ES-I3 (cell line): ENCODE measurements around the gene EEF2K.
A peak's percentile ranks its signal among the peaks of the same experiment; 100 is the strongest.
"Not testable (repeated sequence)": the region's sequence is repeated elsewhere in the genome, so short reads cannot be mapped to it uniquely, and the experiment has no call there.

ENCODE experiments used
- H3K36me3 ChIP-seq: 2 replicates; pipeline ENCODE4 v1.6.1; 2013; ENCODE audit warnings: mild to moderate bottlenecking, low read length, control low read depth, moderate library complexity; ENCODE audit not compliant: insufficient read depth
- H3K4me1 ChIP-seq: 2 replicates; pipeline ENCODE4 v1.6.1; 2013; ENCODE audit warnings: mild to moderate bottlenecking, control low read depth, low read length; ENCODE audit not compliant: insufficient read depth
- H3K9ac ChIP-seq: 2 replicates; pipeline ENCODE4 v1.6.1; 2013; ENCODE audit warnings: low read depth, mild to moderate bottlenecking, low read length, moderate library complexity
- H3K9me3 ChIP-seq: 2 replicates; pipeline ENCODE4 v1.6.1; 2013; ENCODE audit warnings: mild to moderate bottlenecking, low read length, moderate library complexity; ENCODE audit not compliant: control insufficient read depth, insufficient read depth

EEF2K gene

DNA sequence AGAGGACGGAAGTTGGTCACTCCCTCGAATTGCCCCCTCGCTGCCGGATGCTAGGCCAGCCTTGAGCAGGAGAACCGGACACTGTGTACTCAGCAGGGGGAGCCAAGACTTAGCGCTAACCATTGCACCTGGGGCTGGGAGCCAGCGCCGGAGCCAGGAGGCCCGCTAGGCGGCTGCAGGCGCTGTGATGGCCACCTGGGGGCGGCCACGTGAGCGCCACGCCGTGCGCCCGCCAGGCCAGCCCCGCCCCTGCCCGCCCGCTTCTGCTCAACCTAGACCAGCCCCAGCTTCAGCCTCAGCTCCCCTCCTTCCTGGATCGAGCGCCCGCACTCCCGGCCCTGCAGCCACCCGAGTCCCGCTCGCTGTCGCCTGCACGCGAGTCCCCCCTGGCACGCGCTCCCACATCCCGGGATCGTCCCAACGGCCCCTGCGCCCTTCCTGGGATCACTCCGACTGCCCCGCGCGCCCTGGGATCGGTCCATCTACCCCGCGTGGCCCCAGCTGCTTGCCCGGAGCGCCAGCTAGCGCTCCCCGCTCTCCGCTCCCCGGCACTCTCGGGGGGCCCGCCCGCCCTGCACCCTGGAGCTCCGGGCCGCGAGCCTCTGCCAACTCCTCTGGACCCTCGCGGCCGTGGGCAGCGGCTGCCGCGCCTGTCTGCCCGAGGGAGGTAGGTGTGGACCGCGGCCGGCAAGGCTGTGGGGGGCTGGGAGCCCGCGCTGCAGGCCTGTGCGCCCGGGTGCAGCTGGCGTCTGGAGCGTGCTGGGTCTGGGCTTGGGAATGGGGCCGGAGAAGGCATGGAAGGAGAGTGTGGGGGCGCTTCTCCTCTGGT is at the start of gene EEF2K:
EEF2K (plus strand) TSS at position 266 of the 829 bp plus-strand sequence. CDS start 19,452 bp downstream, outside the sequence.
- Histone ChIP-seq H3K36me3 (no peaks in the 10 kb centered on the region), H3K9ac (peak within 1 kb of the TSS; percentile 82), H3K4me1 (peaks cover 10% of the 10 kb centered on the region; the same call in 1 of the 2 replicates)

DNA sequence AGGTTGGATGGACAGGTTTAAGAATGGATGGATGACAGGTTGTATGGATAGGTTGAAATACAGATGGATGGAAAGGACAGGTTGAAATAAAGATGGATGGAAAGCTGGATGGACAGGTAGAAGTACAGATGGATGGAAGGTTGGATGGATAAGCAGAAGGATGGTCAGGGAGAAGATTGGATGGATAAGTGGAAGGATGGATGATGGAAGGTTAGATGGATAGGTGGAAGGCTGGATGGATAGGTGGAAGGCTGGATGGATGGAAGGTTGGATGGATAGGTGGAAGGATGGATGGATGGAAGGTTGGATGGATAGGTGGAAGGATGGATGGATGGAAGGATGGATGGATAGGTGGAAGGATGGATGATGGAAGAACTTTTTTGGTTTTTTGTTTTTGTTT is 44.7 kb upstream of the EEF2K start:
- Histone ChIP-seq H3K9ac (no peak overlapping the region), H3K4me1 (no peaks in the 10 kb centered on the region), H3K36me3 (no peaks in the 10 kb centered on the region), H3K9me3 (no peaks in the 10 kb centered on the region)

More for the DNA sequence above, at the start of gene EEF2K:
- no peaks in the 10 kb centered on the region for H3K9me3 ChIP-seq

DNA sequence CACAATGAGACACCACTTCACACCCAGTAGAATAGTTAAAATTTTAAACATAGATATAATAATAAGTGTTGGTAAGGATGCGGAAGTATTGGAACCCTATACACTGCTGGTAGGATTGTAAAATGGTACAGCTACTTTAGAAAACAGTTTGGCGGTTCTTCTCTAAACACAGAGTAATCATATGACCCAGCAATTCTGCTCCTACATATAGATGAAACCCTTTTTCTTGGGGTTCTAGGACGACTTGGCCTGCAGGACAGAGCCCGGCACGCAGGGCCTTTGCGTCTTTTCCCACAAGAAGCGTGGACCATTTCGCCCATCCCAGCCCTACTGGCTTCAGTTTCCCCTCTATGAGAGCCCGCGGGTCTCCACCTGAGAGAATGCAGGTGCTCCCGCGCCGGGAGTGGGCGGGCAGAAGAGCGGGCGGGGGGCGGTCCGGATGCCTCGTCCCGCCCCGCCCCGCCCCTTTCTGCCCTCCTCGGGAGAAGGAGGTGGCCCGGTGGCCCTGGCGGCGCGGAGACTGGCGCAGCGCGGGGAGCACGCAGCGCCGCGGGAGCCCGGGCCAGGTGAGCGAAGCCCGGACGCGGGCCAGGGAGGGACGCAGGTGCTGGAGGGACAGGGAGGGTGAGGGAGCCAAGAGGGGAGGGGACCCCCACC is 44.0 kb upstream of the EEF2K start, which contains the start of gene SDR42E2:
SDR42E2 (plus strand) TSS at position 508 of the 657 bp plus-strand sequence. CDS start 3,077 bp downstream, outside the sequence.
- H3K4me1 ChIP-seq = no peaks in the 10 kb centered on the region
- H3K36me3 ChIP-seq = no peaks in the 10 kb centered on the region
- no peaks in the 10 kb centered on the region for H3K9me3 ChIP-seq
- H3K9ac ChIP-seq = peak within 1 kb of the TSS; percentile 57

DNA sequence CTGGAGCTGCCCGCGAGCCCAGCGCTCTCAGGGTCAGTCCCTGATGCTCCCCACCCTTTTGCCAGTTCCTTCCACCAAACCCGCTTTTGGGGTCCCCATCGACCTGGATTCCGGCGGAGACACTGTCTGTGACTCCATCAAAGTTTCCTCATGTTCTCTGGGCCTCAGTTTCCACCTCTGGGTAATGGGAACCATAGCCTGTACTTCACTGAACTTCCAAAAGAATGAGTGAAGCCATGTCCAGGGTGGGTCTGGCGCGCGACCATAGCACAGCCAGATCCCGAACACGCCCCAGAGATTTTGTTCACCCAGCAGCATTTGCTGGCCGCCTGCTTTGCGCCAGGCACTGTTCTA is 43.4 kb upstream of the EEF2K start:
- H3K9ac ChIP-seq = peak overlapping the region; percentile 57
- no peaks in the 10 kb centered on the region for H3K36me3 ChIP-seq
- H3K9me3 ChIP-seq = no peaks in the 10 kb centered on the region
- no peaks in the 10 kb centered on the region for H3K4me1 ChIP-seq

DNA sequence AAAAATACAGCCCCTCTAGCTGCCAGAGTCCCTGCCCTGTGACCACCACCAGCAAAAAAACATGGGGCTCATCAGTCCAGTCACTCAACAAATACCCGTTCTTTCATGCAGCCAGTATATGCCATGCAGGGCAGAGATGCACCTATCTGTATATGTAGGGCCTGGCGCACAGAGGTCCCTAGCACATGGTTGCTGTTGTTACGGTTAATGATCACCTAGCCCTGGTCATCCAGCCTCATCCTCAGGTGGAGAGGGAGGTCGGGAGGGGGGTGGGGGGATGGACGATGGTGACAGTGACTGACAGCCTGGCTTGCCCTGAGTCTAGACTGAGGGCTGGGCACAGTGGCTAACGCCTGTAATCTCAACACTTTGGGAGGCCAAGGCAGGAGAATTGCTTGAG is 42.3 kb upstream of the EEF2K start:
- H3K4me1 ChIP-seq = no peaks in the 10 kb centered on the region
- H3K9ac ChIP-seq = no peak overlapping the region
- H3K36me3 ChIP-seq = no peaks in the 10 kb centered on the region
- no peaks in the 10 kb centered on the region for H3K9me3 ChIP-seq

DNA sequence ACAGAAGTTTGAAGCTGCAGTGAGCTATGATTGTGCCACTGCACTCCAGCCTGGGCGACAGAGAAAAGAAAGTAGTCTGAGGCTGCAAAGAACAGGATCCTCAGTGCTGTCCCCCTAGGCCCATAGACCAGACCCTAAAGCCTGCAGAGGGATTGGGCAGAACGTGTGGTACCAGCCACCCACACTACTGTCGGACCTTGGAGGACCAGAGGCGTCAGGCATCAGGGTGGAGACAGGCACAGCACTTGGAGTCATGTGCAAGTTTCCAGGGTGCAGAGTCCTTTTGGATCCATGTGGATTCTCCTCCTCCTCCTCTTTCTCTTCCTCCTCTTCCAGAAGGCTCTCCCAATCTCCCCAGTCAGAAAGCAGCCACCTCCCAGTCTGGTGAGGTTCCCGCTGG is 41.6 kb upstream of the EEF2K start:
- Histone ChIP-seq H3K36me3 (no peaks in the 10 kb centered on the region), H3K9me3 (no peaks in the 10 kb centered on the region), H3K4me1 (no peaks in the 10 kb centered on the region), H3K9ac (no peak overlapping the region)

DNA sequence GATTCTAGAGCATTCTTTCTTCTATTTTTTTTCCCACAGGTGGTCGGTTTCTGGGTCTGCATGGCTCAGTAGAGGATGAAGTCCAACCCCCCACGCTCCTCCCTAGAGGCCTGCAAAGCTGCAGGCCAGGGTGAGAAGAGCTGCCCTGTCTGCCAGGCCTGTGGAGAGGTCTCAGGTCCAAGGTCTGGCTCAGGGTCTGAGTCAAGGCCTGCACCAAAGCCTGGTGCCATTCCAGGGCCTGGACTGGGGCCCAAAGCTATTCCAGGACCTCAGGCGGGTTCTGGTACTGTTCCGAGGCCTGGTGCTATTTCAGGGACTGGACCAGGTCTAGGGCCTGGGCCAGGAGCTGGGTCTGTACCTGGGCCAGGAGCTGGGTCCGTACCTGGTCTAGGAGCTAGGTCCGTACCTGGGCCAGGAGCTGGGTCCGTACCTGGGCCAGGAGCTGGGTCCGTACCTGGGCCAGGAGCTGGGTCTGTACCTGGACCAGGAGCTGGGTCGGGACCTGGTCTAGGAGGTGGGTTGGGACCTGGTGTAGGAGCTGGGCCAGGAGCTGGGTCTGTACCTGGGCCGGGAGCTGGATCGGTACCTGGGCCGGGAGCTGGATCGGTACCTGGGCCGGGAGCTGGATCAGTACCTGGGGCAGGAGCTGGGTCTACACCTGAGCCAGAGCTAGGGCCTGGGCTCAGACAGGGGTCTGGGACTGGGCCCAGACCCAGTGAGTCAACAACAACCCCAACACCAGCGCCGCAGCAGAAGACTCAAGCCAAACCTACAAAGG is 40.4 kb upstream of the EEF2K start:
- H3K4me1 ChIP-seq = peaks cover 3% of the 10 kb centered on the region; the same call in 1 of the 2 replicates
- no peaks in the 10 kb centered on the region for H3K36me3 ChIP-seq
- no peaks in the 10 kb centered on the region for H3K9me3 ChIP-seq
- H3K9ac ChIP-seq = no peak overlapping the region

DNA sequence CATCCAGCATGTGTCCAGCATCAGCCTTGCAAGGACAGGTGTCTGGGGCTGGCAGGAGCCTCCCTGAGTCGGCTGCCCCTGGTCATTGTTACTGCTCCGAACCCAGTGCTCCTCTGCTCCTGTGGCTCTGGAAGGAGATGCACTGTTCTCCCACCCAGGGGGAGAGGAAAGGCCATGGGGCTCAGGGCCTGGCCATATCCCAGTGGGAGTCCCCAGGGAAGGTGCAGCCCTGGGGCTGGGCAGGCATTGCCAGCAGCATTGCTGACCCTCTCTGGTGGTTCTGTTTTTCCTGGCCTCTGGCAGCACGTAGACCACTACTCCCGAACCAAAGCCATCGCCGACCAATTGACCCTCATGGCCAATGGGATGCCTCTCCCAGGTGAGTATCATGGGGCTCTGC is 34.1 kb upstream of the EEF2K start:
- H3K9me3 ChIP-seq = no peaks in the 10 kb centered on the region
- no peak overlapping the region for H3K9ac ChIP-seq
- H3K4me1 ChIP-seq = peaks cover 3% of the 10 kb centered on the region; the same call in 1 of the 2 replicates
- H3K36me3 ChIP-seq = no peaks in the 10 kb centered on the region

DNA sequence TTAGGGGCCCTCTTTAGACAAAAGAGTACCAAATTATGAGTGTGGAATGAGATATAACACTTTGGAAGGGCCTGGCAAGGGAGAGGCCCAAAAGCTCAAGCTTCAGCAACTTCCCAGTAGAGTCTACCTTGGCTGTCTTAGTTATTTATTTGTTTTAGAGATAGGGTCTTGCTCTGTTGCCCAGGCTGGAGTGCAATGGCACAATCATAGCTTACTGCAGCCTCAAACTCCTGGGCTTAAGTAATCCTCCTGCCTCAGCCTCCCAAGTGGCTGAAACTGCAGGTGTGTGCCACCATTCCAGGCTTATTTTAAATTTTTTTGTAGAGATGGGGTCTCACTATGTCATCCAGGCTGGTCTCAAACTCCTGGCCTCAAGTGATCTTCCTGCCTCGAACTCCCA is 33.4 kb upstream of the EEF2K start:
- not testable (repeated sequence) for H3K4me1 ChIP-seq, H3K9me3 ChIP-seq, H3K9ac ChIP-seq, H3K36me3 ChIP-seq

DNA sequence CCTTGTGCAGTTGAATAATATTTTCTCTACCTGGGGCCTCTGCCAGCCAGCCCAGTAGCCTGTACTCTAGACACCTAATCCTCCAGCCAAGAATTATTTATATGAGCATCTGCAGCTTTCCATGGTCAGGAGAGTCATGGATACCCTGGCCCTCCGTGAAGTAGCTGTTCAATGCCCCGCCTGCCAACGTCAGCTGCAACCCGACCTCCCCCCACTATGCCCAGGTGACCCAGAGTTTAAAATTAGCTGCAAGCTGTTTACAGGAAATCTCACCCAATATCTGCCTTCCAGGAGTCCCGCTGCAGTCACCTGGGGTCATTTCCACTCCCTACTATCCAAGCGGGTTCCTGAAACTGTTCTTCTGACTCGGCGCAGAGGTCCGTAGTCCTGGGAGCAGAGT is 31.4 kb upstream of the EEF2K start:
- H3K9ac ChIP-seq = no peak overlapping the region

DNA sequence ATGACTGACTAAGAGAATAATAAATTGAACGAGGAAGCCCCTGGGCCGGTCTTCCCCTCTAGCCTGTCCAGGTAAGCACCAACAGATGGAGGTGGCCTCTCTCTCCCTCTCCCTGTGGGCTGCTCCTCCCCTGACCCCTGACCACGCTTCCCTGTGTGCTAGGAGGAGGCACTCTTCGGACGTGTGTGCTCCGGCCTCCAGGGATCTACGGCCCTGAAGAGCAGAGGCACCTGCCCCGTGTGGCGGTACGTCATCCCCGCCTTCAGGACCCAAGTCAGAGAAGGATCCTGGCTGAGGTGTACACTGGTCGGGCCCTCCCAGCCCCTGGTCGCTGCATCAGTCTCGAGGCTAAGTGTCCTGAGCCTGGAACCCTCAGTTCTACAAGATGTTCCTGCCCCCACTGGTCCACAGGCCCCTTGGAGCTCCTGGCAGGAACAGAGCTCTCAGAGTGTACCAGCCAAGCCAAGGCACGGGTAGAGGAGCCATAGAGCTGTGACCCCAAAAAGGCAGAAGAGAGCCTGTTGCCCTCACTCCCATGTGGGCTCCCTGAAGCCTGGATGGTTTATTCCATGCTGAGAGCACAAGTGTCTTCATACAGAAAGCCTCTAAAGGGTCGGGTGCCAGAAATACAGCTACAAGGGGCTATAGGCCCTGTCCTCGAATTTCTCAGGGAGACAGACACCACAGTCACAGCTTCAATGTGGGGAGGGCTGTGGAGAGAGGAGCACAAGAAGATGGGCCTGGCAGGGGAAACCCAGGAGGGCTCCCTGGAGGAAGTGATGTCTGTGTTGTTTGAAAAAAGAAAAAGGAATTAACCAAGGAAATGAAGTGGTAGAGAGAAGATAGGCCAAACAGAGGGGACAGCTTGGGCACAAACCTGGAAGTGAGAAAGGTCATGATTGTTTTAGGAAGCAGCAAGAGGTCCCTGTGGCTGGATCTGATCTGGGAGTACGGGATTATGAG is 27.8 kb upstream of the EEF2K start:
- H3K9me3 ChIP-seq = no peaks in the 10 kb centered on the region
- no peaks in the 10 kb centered on the region for H3K4me1 ChIP-seq
- H3K36me3 ChIP-seq = no peaks in the 10 kb centered on the region
- H3K9ac ChIP-seq = no peak overlapping the region

More for the DNA sequence above, 31.4 kb upstream of the EEF2K start:
- Histone ChIP-seq H3K36me3 (no peaks in the 10 kb centered on the region), H3K9me3 (no peaks in the 10 kb centered on the region), H3K4me1 (peaks cover 3% of the 10 kb centered on the region; the same call in 1 of the 2 replicates)

DNA sequence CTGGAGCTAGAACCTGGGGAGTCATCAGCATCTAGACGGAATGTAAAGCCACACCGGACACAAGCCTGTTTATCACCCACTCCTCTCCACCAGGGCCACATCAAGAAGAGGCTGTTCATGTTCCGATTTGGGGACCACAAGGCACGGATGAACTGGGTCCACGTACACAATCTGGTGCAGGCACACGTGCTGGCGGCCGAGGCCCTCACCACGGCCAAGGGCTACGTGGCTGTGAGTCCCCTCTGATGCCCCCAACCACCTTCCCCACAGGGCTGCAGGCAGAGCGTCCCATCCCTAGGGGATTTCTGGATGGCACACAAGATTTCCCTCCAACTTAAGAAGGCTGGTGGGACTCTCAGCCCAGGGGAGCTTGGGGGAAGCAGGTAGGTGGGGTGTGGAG is 24.7 kb upstream of the EEF2K start:
- no peaks in the 10 kb centered on the region for H3K36me3 ChIP-seq
- H3K9ac ChIP-seq = no peak overlapping the region
- no peaks in the 10 kb centered on the region for H3K4me1 ChIP-seq
- no peaks in the 10 kb centered on the region for H3K9me3 ChIP-seq

DNA sequence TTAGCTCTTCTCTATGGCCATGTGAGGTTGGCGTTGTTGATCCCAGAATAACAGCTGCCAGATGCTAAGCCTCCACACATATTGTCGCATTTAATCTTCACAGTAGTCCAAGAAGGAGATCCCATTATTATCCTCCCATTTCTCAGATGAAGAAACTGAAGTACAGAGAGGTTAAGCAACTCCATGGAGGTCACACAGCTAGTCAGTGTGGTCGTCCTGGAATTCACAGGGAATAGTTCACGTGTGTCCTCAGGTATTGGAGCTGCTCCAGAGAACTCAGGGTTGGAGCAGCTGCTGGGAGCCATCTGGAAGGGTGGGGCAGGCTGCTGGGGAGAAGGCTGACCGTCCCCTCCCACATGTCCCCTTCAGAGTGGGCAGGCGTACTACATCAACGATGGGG is 24.2 kb upstream of the EEF2K start:
- Histone ChIP-seq H3K4me1 (no peaks in the 10 kb centered on the region), H3K9me3 (no peaks in the 10 kb centered on the region), H3K9ac (no peak overlapping the region), H3K36me3 (no peaks in the 10 kb centered on the region)
